DND-41 (cell line): ENCODE measurements around the gene CRY1.
A peak's percentile ranks its signal among the peaks of the same experiment; 100 is the strongest.

ENCODE experiments used
- ATAC-seq: fragments of 200-7000 bp; cut with Tn5 transposase; 3 replicates; pipeline ENCODE4 v1.9.1; 2021; ENCODE audit warnings: low read depth; ENCODE audit not compliant: insufficient read depth
- DNase-seq: peaks from one replicate; pipeline ENCODE4 v3.0.0-alpha.2; 2020
- H2AFZ ChIP-seq: 2 replicates; pipeline ENCODE4 v1.6.0; 2012; ENCODE audit warnings: low read depth, low read length
- H3K27ac ChIP-seq: 2 replicates; pipeline ENCODE4 v1.5.1; 2012; ENCODE audit warnings: low read length, inconsistent platforms
- H3K27me3 ChIP-seq: fragments of 200-600 bp; sonication (generic); 2 replicates; pipeline ENCODE4 v1.6.0; 2012; ENCODE audit warnings: low read length, mild to moderate bottlenecking, inconsistent platforms; ENCODE audit not compliant: insufficient read depth, poor library complexity
- H3K36me3 ChIP-seq: 2 replicates; pipeline ENCODE4 v1.5.1; 2012; ENCODE audit warnings: low read length, inconsistent platforms; ENCODE audit not compliant: insufficient read depth
- H3K4me1 ChIP-seq: 2 replicates; pipeline ENCODE4 v1.5.1; 2012; ENCODE audit warnings: mild to moderate bottlenecking, low read length; ENCODE audit not compliant: insufficient read depth
- H3K4me2 ChIP-seq: 2 replicates; pipeline ENCODE4 v1.6.0; 2012; ENCODE audit warnings: mild to moderate bottlenecking, moderate library complexity, low read length, inconsistent platforms; ENCODE audit not compliant: insufficient read depth
- H3K4me3 ChIP-seq, 2 experiments: fragments of 200-600 bp in 1 of 2; shearing (Covaris generic) in 1 of 2; 2 replicates each; pipeline ENCODE4 v1.5.1; 2012 to 2016; ENCODE audit warnings: inconsistent platforms in 2 of 2, low read length in 2 of 2, mild to moderate bottlenecking in 2 of 2, low read depth in 1 of 2, moderate library complexity in 1 of 2
- H3K79me2 ChIP-seq: 2 replicates; pipeline ENCODE4 v1.6.0; 2012; ENCODE audit warnings: low read length, inconsistent platforms; ENCODE audit not compliant: insufficient read depth
- H3K9ac ChIP-seq: 2 replicates; pipeline ENCODE4 v1.6.0; 2012; ENCODE audit warnings: low read depth, mild to moderate bottlenecking, inconsistent platforms, low read length, moderate library complexity
- H3K9me3 ChIP-seq: 2 replicates; pipeline ENCODE4 v1.5.1; 2012; ENCODE audit warnings: low read length, moderate library complexity, mild to moderate bottlenecking, inconsistent platforms; ENCODE audit not compliant: insufficient read depth, severe bottlenecking
- H4K20me1 ChIP-seq: 2 replicates; pipeline ENCODE4 v1.6.0; 2012; ENCODE audit warnings: low read length; ENCODE audit not compliant: insufficient read depth
- CTCF ChIP-seq: IDR thresholded peaks from 2 replicates; pipeline ENCODE4 v1.5.1; 2012; ENCODE audit warnings: borderline replicate concordance, low read length, moderate library complexity, mild to moderate bottlenecking; ENCODE audit not compliant: poor library complexity, severe bottlenecking; ENCODE audit errors: extremely low read depth
- EZH2 ChIP-seq: IDR thresholded peaks from 3 replicates; pipeline ENCODE4 v1.6.1; 2012; ENCODE audit warnings: borderline replicate concordance, low read depth, mild to moderate bottlenecking, moderate library complexity, low read length, inconsistent platforms; ENCODE audit not compliant: severe bottlenecking

Gene CRY1

GRCh38 chr12:106954462-106955376 lies 138.6 kb downstream of the CRY1 start:
- peaks cover 55% of the 10 kb centered on the region for H3K79me2 ChIP-seq
- H3K9ac ChIP-seq = peak overlapping the region; percentile 73

GRCh38 chr12:106953352-106954250 lies 139.7 kb downstream of the CRY1 start:
- DNase-seq = no peak
- Histone ChIP-seq H3K4me3 (peak overlapping the region in 1 of 2 experiments; percentile 99; a peak in 2 of 4 replicates), H3K4me2 (peak overlapping the region; percentile 74), H4K20me1 (no peaks in the 10 kb centered on the region; the same call in 1 of the 2 replicates), H3K27me3 (no peaks in the 10 kb centered on the region), H2AFZ (no peak overlapping the region), H3K79me2 (peaks cover 45% of the 10 kb centered on the region), H3K36me3 (no peaks in the 10 kb centered on the region; the same call in 1 of the 2 replicates), H3K9me3 (peaks cover 3% of the 10 kb centered on the region), H3K9ac (peak overlapping the region; percentile 73; the same call in 1 of the 2 replicates), H3K27ac (no peak overlapping the region), H3K4me1 (peaks cover 33% of the 10 kb centered on the region)
- TF ChIP-seq CTCF (no peak), EZH2 (no peak)
- ATAC-seq = no peak

More at GRCh38 chr12:106954462-106955376, 138.6 kb downstream of the CRY1 start:
- H3K36me3 ChIP-seq = no peaks in the 10 kb centered on the region; the same call in 1 of the 2 replicates
- ATAC-seq (no peak), DNase-seq (no peak)
- peak overlapping the region; percentile 28 to 99; a peak in 3 of 4 replicates for H3K4me3 ChIP-seq
- H4K20me1 ChIP-seq = no peaks in the 10 kb centered on the region; the same call in 1 of the 2 replicates
- H3K27ac ChIP-seq = peak overlapping the region; percentile 89
- peak overlapping the region; percentile 74 for H3K4me2 ChIP-seq
- peak overlapping the region; percentile 79 for H2AFZ ChIP-seq
- no peak for TF ChIP-seq EZH2
- H3K9me3 ChIP-seq = no peaks in the 10 kb centered on the region
- H3K27me3 ChIP-seq = no peaks in the 10 kb centered on the region
- H3K4me1 ChIP-seq = peaks cover 33% of the 10 kb centered on the region

- no peaks in the 10 kb centered on the region for H3K36me3 ChIP-seq
- H3K4me2 ChIP-seq = no peak overlapping the region
- H3K79me2 ChIP-seq = peaks cover 16% of the 10 kb centered on the region
- H3K27ac ChIP-seq = no peak overlapping the region
- TF ChIP-seq CTCF = no peak
- no peak for TF ChIP-seq EZH2
- H3K9me3 ChIP-seq = peaks cover 10% of the 10 kb centered on the region
- H4K20me1 ChIP-seq = no peaks in the 10 kb centered on the region
- no peak for ATAC-seq
- no peak for DNase-seq
- peaks cover 19% of the 10 kb centered on the region for H3K4me1 ChIP-seq
- no peaks in the 10 kb centered on the region for H3K27me3 ChIP-seq
- no peak overlapping the region for H2AFZ ChIP-seq
- no peak overlapping the region for H3K4me3 ChIP-seq
- no peak overlapping the region for H3K9ac ChIP-seq
These were observed 142.8 kb downstream of the CRY1 start for GRCh38 chr12:106950591-106950990.
